Left ventricle myocardium inferior (tissue), 1 donor: ENCODE results near the gene NUBP1. TPM values are rescaled to one million over a fixed set of nuclear protein-coding genes. Genes with fewer than 3 reads are reported as not detected.

ENCODE experiments used
- DNase-seq: peaks from one replicate; pipeline ENCODE4 v3.0.0-alpha.2; 2020
- H3K27ac ChIP-seq: fragments of 200-600 bp; replicated peaks from 2 replicates; pipeline ENCODE4 v1.8.0; 2021
- H3K27me3 ChIP-seq: fragments of 200-600 bp; 2 replicates; pipeline ENCODE4 v1.8.0; 2021; ENCODE audit warnings: low read depth
- H3K36me3 ChIP-seq: fragments of 200-600 bp; 2 replicates; pipeline ENCODE4 v1.8.0; 2021
- H3K4me1 ChIP-seq: fragments of 200-600 bp; 2 replicates; pipeline ENCODE4 v1.8.0; 2021
- H3K4me3 ChIP-seq: fragments of 200-600 bp; 2 replicates; pipeline ENCODE4 v1.8.0; 2021; ENCODE audit warnings: mild to moderate bottlenecking, moderate library complexity
- H3K9me3 ChIP-seq: fragments of 200-600 bp; replicated peaks from 2 replicates; pipeline ENCODE4 v1.8.0; 2021
- CTCF ChIP-seq: fragments of 200-600 bp; IDR thresholded peaks from 2 replicates; pipeline ENCODE4 v1.8.0; 2021; ENCODE audit warnings: antibody characterized with exemption, mild to moderate bottlenecking, borderline replicate concordance
- intact Hi-C: fragments of 100-400 bp; cut with micrococcal nuclease; formaldehyde crosslinking; loops from one replicate; pipeline ENCODE4 v1.11.0; 2022
- total RNA-seq: library from RNA; stranded (reverse); fragmentation: NEBNext Ultra II Directional; extraction: Animal tissue kit (Norgen Biotek cat#: 25700); gene quantifications from one replicate; pipeline ENCODE4 v1.2.1, GENCODE V29; 2021
- donor health status: DM: no; HTN: yes; CAD: no; lungs with severe emphysema.

Gene NUBP1
- total RNA-seq, 1 donor from 2014 or later = 50.6 TPM

- Histone ChIP-seq H3K4me1 (no peaks in the 10 kb centered on the region), H3K27ac (no peak overlapping the region), H3K36me3 (no peaks in the 10 kb centered on the region), H3K9me3 (no peaks in the 10 kb centered on the region), H3K4me3 (no peak overlapping the region), H3K27me3 (peaks cover 2% of the 10 kb centered on the region)
- intact Hi-C loops = no loop called here
- DNase-seq = no peak
- no peak for TF ChIP-seq CTCF
Observed at GRCh38 chr16:10813099-10813455, 69.4 kb downstream of the NUBP1 start.

DNA sequence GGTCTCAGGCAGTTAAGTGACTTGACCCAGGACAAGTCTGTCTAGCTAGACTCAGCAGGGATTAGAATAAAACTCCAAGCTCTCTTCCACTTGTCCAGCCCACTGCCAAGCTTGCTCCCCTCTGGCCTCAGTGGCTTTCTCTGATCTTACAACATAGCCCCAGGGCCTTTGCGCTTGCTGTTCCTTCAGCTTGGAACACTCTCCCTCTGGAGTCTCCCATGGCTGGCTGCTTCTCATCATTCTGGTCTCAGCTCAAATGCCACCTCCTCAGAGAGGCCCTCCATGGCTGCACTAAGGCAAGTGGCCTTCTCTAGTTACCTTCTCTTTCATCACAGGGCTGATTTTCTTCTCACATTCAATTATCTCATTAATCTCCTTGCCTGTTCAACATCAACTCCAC lies 73.9 kb downstream of the NUBP1 start:
- Histone ChIP-seq H3K36me3 (no peaks in the 10 kb centered on the region), H3K27me3 (peaks cover 9% of the 10 kb centered on the region), H3K9me3 (no peaks in the 10 kb centered on the region), H3K4me3 (no peak overlapping the region), H3K27ac (no peak overlapping the region), H3K4me1 (no peaks in the 10 kb centered on the region)
- TF ChIP-seq CTCF = no peak
- DNase-seq = no peak
- intact Hi-C loops = no loop called here

- intact Hi-C loops = no loop called here
- H3K27ac ChIP-seq = no peak within 1 kb of the TSS
- no peaks in the 10 kb centered on the region for H3K36me3 ChIP-seq
- H3K4me3 ChIP-seq = peak within 1 kb of the TSS; percentile 56
- peaks cover 9% of the 10 kb centered on the region for H3K27me3 ChIP-seq
- no peaks in the 10 kb centered on the region for H3K9me3 ChIP-seq
- no peaks in the 10 kb centered on the region for H3K4me1 ChIP-seq
- no peak for TF ChIP-seq CTCF
- DNase-seq = no peak
Observed at GRCh38 chr16:10817963-10818941, 74.6 kb downstream of the NUBP1 start, which contains the start of gene TVP23A. TSS of gene TVP23A (minus strand) at chr16:10818794. CDS start at chr16:10818493, 301 bp downstream.

Other genes with a start within 250 kb of the NUBP1 start
- 60.5 TPM for gene EMP2, start 163.2 kb upstream of the NUBP1 start, total RNA-seq
- not detected for gene TEKT5, start 48.9 kb upstream of the NUBP1 start, total RNA-seq
- gene TVP23A, start 75.0 kb downstream of the NUBP1 start, total RNA-seq = 0.22 TPM
- gene CIITA, start 133.4 kb downstream of the NUBP1 start, total RNA-seq = 9.4 TPM
- 110 TPM for gene DEXI, start 198.6 kb downstream of the NUBP1 start, total RNA-seq
- gene CLEC16A, start 200.7 kb downstream of the NUBP1 start, total RNA-seq = 24.6 TPM